H1 (cell line): ENCODE measurements around the gene DCBLD2. TPM values are rescaled to one million over a fixed set of nuclear protein-coding genes. Genes with fewer than 3 reads are reported as not detected.

ENCODE experiments used
- CTCF ChIA-PET: fragments of 300-600 bp; sonication (Branson Sonifier 250); formaldehyde crosslinking; loops from one replicate; lab custom pipeline; 2021; ENCODE audit not compliant: partially characterized antibody; lab: Charles Lee
- POLR2A ChIA-PET: fragments of 300-600 bp; sonication (Branson Sonifier 250); formaldehyde crosslinking; loops from one replicate; lab custom pipeline; 2021; ENCODE audit warnings: inconsistent platforms; ENCODE audit not compliant: partially characterized antibody; lab: Charles Lee
- DNase-seq, 2 experiments: peaks; one replicate each; pipeline versions ENCODE4 v3.0.0 to v3.0.0-alpha.2; 2010 to 2022; ENCODE audit warnings: low spot score in 2 of 2, low read depth in 1 of 2, mixed read lengths in 1 of 2
- FAIRE-seq: peaks from 2 replicates; lab custom pipeline; 2011; peaks lifted over from hg19 to GRCh38; lab: Jason Lieb, UNC
- H2AFZ ChIP-seq: 2 replicates; pipeline ENCODE4 v1.8.1; 2012; ENCODE audit warnings: low read length, inconsistent platforms
- H2AK5ac ChIP-seq: 2 replicates; pipeline ENCODE4 v1.6.1; 2013; ENCODE audit warnings: low read depth, low read length
- H2BK120ac ChIP-seq: replicated peaks from 2 replicates; pipeline ENCODE3; 2013; ENCODE audit warnings: low read depth, low read length, inconsistent platforms
- H2BK12ac ChIP-seq: 2 replicates; pipeline ENCODE4 v1.6.1; 2013; ENCODE audit warnings: low read depth, low read length
- H2BK15ac ChIP-seq: 2 replicates; pipeline ENCODE4 v1.6.1; 2013; ENCODE audit warnings: low read length
- H2BK20ac ChIP-seq: 2 replicates; pipeline ENCODE4 v1.6.1; 2013; ENCODE audit warnings: low read length
- H2BK5ac ChIP-seq: 2 replicates; pipeline ENCODE4 v1.6.1; 2013; ENCODE audit warnings: low read depth, low read length
- H3K14ac ChIP-seq: 2 replicates; pipeline ENCODE4 v1.6.1; 2013; ENCODE audit warnings: inconsistent platforms; ENCODE audit not compliant: insufficient read length
- H3K18ac ChIP-seq: 2 replicates; pipeline ENCODE4 v1.6.1; 2013; ENCODE audit warnings: low read length; ENCODE audit errors: extremely low read depth
- H3K23ac ChIP-seq: 2 replicates; pipeline ENCODE4 v1.6.1; 2013; ENCODE audit warnings: inconsistent platforms; ENCODE audit not compliant: insufficient read length
- H3K23me2 ChIP-seq: 2 replicates; pipeline ENCODE4 v1.6.1; 2013; ENCODE audit warnings: low read depth, low read length
- H3K27ac ChIP-seq: 2 replicates; pipeline ENCODE4 v1.6.1; 2011; ENCODE audit warnings: low read depth, low read length, inconsistent platforms
- H3K27me3 ChIP-seq, 4 experiments: replicated peaks in 1 of 4; 1 replicate in 1 of 4; 2 replicates in 3 of 4; pipeline versions ENCODE4 v1.6.1 to v1.8.1; 2011 to 2013; ENCODE audit warnings: low read length in 3 of 4, mild to moderate bottlenecking in 3 of 4, inconsistent platforms in 2 of 4, mixed read lengths in 2 of 4, moderate library complexity in 1 of 4; ENCODE audit not compliant: control insufficient read depth in 3 of 4, insufficient read depth in 3 of 4; ENCODE audit errors: extremely low read depth in 1 of 4
- H3K36me3 ChIP-seq, 4 experiments: 2 replicates each; pipeline versions ENCODE4 v1.6.1 to v1.8.1; 2011 to 2013; ENCODE audit warnings: mild to moderate bottlenecking in 4 of 4, low read length in 3 of 4, moderate library complexity in 2 of 4, control low read depth in 1 of 4, inconsistent platforms in 1 of 4; ENCODE audit not compliant: insufficient read depth in 4 of 4, control insufficient read depth in 2 of 4
- H3K4ac ChIP-seq: replicated peaks from 2 replicates; pipeline ENCODE3; 2013; ENCODE audit warnings: low read length, low read depth, mixed read lengths, inconsistent platforms; ENCODE audit not compliant: insufficient read length
- H3K4me1 ChIP-seq, 4 experiments: replicated peaks in 1 of 4; 1 replicate in 1 of 4; 2 replicates in 3 of 4; pipeline versions ENCODE4 v1.6.1 to v1.8.1; 2011 to 2013; ENCODE audit warnings: low read length in 3 of 4, inconsistent platforms in 2 of 4, mixed read lengths in 1 of 4; ENCODE audit not compliant: insufficient read depth in 4 of 4, control insufficient read depth in 3 of 4
- H3K4me2 ChIP-seq, 2 experiments: 2 replicates each; pipeline versions ENCODE4 v1.6.1 to v1.8.1; 2011 to 2013; ENCODE audit warnings: low read depth in 2 of 2, low read length in 2 of 2, control low read depth in 1 of 2, inconsistent platforms in 1 of 2, mild to moderate bottlenecking in 1 of 2; ENCODE audit not compliant: insufficient read depth in 1 of 2
- H3K4me3 ChIP-seq, 4 experiments: fragments of 200-600, 300-600 bp in 1 of 4; sonication (generic), shearing (Covaris generic), sonication (Bioruptor Twin) in 1 of 4; 2 replicates each; pipeline versions ENCODE4 v1.5.1 to v1.8.1; 2011 to 2016; ENCODE audit warnings: low read length in 4 of 4, low read depth in 3 of 4, control low read depth in 2 of 4, inconsistent platforms in 2 of 4, mild to moderate bottlenecking in 2 of 4, mixed read lengths in 1 of 4, moderate library complexity in 1 of 4; ENCODE audit not compliant: insufficient read depth in 2 of 4; ENCODE audit errors: extremely low read depth in 1 of 4
- H3K56ac ChIP-seq: replicated peaks from 2 replicates; pipeline ENCODE3; 2013; ENCODE audit warnings: low read depth, mild to moderate bottlenecking, mixed read lengths, low read length, inconsistent platforms; ENCODE audit not compliant: insufficient read length
- H3K79me1 ChIP-seq: 2 replicates; pipeline ENCODE4 v1.6.1; 2013; ENCODE audit warnings: low read depth, low read length, control low read depth
- H3K79me2 ChIP-seq, 2 experiments: 2 replicates each; pipeline versions ENCODE4 v1.6.1 to v1.8.1; 2012 to 2013; ENCODE audit warnings: low read length in 2 of 2, mild to moderate bottlenecking in 2 of 2, inconsistent platforms in 1 of 2; ENCODE audit not compliant: insufficient read depth in 2 of 2, control insufficient read depth in 1 of 2
- H3K9ac ChIP-seq, 4 experiments: replicated peaks in 1 of 4; 1 replicate in 1 of 4; 2 replicates in 3 of 4; pipeline versions ENCODE4 v1.6.1 to v1.8.1; 2011 to 2013; ENCODE audit warnings: low read depth in 3 of 4, low read length in 3 of 4, control low read depth in 2 of 4, mild to moderate bottlenecking in 2 of 4, moderate library complexity in 2 of 4, inconsistent platforms in 1 of 4; ENCODE audit errors: extremely low read depth in 1 of 4
- H3K9me3 ChIP-seq, 2 experiments: 2 replicates each; pipeline versions ENCODE4 v1.6.1 to v1.8.1; 2012 to 2013; ENCODE audit warnings: mild to moderate bottlenecking in 2 of 2, moderate library complexity in 2 of 2, control low read depth in 1 of 2, inconsistent platforms in 1 of 2, low read depth in 1 of 2, low read length in 1 of 2, mixed read lengths in 1 of 2; ENCODE audit not compliant: insufficient read depth in 2 of 2
- H4K20me1 ChIP-seq, 2 experiments: replicated peaks in 1 of 2; 2 replicates each; pipeline versions ENCODE3 to v1.8.1; 2011 to 2013; ENCODE audit warnings: inconsistent platforms in 2 of 2, low read length in 2 of 2, mild to moderate bottlenecking in 1 of 2; ENCODE audit not compliant: insufficient read depth in 2 of 2, control insufficient read depth in 1 of 2
- H4K5ac ChIP-seq: 2 replicates; pipeline ENCODE4 v1.6.1; 2013; ENCODE audit warnings: low read length, low read depth, mixed read lengths, inconsistent platforms; ENCODE audit not compliant: insufficient read length
- H4K8ac ChIP-seq: 2 replicates; pipeline ENCODE4 v1.8.0; 2013; ENCODE audit warnings: mild to moderate bottlenecking, moderate library complexity, low read length, inconsistent platforms; ENCODE audit not compliant: insufficient read depth; ENCODE audit errors: extremely low read depth
- H4K91ac ChIP-seq: replicated peaks from 2 replicates; pipeline ENCODE3; 2013; ENCODE audit warnings: low read length, mixed read lengths, inconsistent platforms; ENCODE audit not compliant: insufficient read length
- ATF2 ChIP-seq: IDR thresholded peaks from 2 replicates; pipeline ENCODE4 v1.6.1; 2012; ENCODE audit warnings: low read length, inconsistent platforms
- MAFK ChIP-seq: IDR thresholded peaks from 2 replicates; pipeline ENCODE4 v1.6.1; 2012; ENCODE audit warnings: low read depth, mild to moderate bottlenecking, improper control_type of control experiment, low read length
- NRF1 ChIP-seq: IDR thresholded peaks from 2 replicates; pipeline ENCODE4 v1.6.1; 2011; ENCODE audit warnings: mild to moderate bottlenecking, low read depth, low read length, improper control_type of control experiment
- SP2 ChIP-seq: IDR thresholded peaks from 2 replicates; pipeline ENCODE4 v1.6.1; 2012; ENCODE audit warnings: mild to moderate bottlenecking, low read length, inconsistent platforms
- TAF7 ChIP-seq: optimal IDR thresholded peaks from 2 replicates; pipeline ENCODE3; 2011; ENCODE audit warnings: low read depth, mild to moderate bottlenecking, inconsistent platforms, low read length, moderate library complexity, borderline replicate concordance
- TEAD4 ChIP-seq: IDR thresholded peaks from 2 replicates; pipeline ENCODE4 v1.6.1; 2012; ENCODE audit warnings: low read depth, low read length, inconsistent platforms, mixed read lengths
- WGBS, 2 experiments: shearing (Covaris generic) in 1 of 2; methylation state at CpG; one replicate each; pipeline versions ENCODE4 v1.1.6 to v1.1.7; 2013 to 2015; ENCODE audit warnings: low lambda C conversion rate in 2 of 2, mixed read lengths in 2 of 2, inconsistent platforms in 1 of 2, low coverage in 1 of 2, missing lambda C conversion rate in 1 of 2; ENCODE audit not compliant: insufficient replicate concordance in 2 of 2, insufficient coverage in 1 of 2, insufficient read length in 1 of 2; ENCODE audit errors: extremely low coverage in 1 of 2, missing lambda C conversion rate in 1 of 2; 5-methylcytosine and 5-hydroxymethylcytosine counted together
- polyA plus RNA-seq, 7 experiments: library from polyadenylated mRNA; depleted of rRNA in 3 of 7; stranded (reverse) in 5 of 7; unstranded in 2 of 7; fragments of >200 nt in 5 of 7; fragments of 200-250 nt in 2 of 7; gene quantifications; 1 replicate in 5 of 7; 2 replicates in 1 of 7; 4 replicates in 1 of 7; pipeline versions ENCODE4 v1.2.1 to v1.2.3, GENCODE V29; 2011 to 2013; ENCODE audit warnings: missing spikeins in 2 of 7, mixed read lengths in 2 of 7
- total RNA-seq: library from RNA; stranded (reverse); fragmentation: NEBNext Ultra II Directional; extraction: Animal tissue kit (Norgen Biotek cat#: 25700); gene quantifications from 2 replicates; pipeline ENCODE4 v1.2.1, GENCODE V29; 2021
- TF ChIP-seq, protein P1 (sequence below): IDR thresholded peaks from 2 replicates; pipeline ENCODE4 v1.6.1; 2011; ENCODE audit warnings: low read length, improper control_type of control experiment

DCBLD2 gene
- total and polyA plus RNA-seq, 2 of the 8 experiments (the other 6 are each of a cell fraction or from before 2014, with no cell fraction given), result 19.6 to 63.8 TPM

DNA sequence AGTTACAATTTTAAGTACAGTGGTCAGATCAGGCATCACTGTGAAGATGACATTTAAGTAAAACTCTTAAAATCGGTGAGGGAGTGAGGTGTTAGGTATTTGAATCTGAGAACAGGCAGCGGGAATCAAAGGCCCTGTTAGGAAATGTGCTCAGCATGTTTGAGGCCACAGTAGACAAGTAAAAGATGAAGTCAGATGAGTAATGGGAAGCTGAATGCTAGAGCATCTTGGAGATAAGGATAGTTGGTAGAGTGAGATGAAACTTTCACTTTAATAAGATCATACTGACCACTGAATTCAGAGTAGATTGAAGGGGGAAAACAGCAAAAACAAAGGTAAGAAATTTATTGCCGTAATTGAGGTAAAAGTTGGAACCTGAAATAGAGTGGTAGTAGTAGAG is 61.6 kb downstream of the DCBLD2 start:
- FAIRE-seq (no peak), DNase-seq (no peak)
- Histone ChIP-seq H3K4me2 (no peak overlapping the region), H3K4ac (no peak overlapping the region), H3K9me3 (peaks cover 3 to 11% of the 10 kb centered on the region in 2 experiments; a peak in 3 of 4 replicates), H4K91ac (no peak overlapping the region), H2BK120ac (no peak overlapping the region), H2AFZ (no peak overlapping the region), H2BK15ac (no peak overlapping the region), H3K36me3 (peaks cover 0 to 10% (median 3%) of the 10 kb centered on the region in 4 experiments; a peak in 3 of 8 replicates), H2BK5ac (no peak overlapping the region), H3K23me2 (no peaks in the 10 kb centered on the region), H3K27ac (no peak overlapping the region), H2BK20ac (no peak overlapping the region), H3K4me1 (no peaks in the 10 kb centered on the region), H2BK12ac (no peak overlapping the region), H3K4me3 (no peak overlapping the region), H3K27me3 (no peaks in the 10 kb centered on the region), H3K9ac (no peak overlapping the region), H3K79me1 (no peaks in the 10 kb centered on the region), H3K14ac (no peak overlapping the region), H3K18ac (no peak overlapping the region), H4K8ac (no peak overlapping the region), H4K5ac (no peak overlapping the region), H3K56ac (no peak overlapping the region), H2AK5ac (no peak overlapping the region), H3K79me2 (no peaks in the 10 kb centered on the region), H3K23ac (no peak overlapping the region), H4K20me1 (no peaks in the 10 kb centered on the region)
- POLR2A ChIA-PET, result no interaction called here
- WGBS, 2 experiments, result 93% methylated on average over 3 of the region's 3 CpGs; no CpG with 5 or more reads in 1 of the 2 experiments
- TF ChIP-seq NRF1 (no peak), TEAD4 (no peak), SP2 (no peak), ATF2 (no peak), MAFK (no peak), TAF7 (no peak)
- TF ChIP-seq, protein P1, sequence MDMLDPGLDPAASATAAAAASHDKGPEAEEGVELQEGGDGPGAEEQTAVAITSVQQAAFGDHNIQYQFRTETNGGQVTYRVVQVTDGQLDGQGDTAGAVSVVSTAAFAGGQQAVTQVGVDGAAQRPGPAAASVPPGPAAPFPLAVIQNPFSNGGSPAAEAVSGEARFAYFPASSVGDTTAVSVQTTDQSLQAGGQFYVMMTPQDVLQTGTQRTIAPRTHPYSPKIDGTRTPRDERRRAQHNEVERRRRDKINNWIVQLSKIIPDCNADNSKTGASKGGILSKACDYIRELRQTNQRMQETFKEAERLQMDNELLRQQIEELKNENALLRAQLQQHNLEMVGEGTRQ, result no peak
- CTCF ChIA-PET, result no interaction called here
